GM18519 (cell line): ENCODE measurements around the gene ABHD11.

Source experiments
- ATAC-seq: cut with Tn5 transposase; IDR thresholded peaks from one replicate; pipeline ENCODE4 v1.9.1; 2021; ENCODE audit warnings: mild to moderate bottlenecking, moderate library complexity; ENCODE audit not compliant: unreplicated experiment, low FRiP score

ABHD11 gene

DNA sequence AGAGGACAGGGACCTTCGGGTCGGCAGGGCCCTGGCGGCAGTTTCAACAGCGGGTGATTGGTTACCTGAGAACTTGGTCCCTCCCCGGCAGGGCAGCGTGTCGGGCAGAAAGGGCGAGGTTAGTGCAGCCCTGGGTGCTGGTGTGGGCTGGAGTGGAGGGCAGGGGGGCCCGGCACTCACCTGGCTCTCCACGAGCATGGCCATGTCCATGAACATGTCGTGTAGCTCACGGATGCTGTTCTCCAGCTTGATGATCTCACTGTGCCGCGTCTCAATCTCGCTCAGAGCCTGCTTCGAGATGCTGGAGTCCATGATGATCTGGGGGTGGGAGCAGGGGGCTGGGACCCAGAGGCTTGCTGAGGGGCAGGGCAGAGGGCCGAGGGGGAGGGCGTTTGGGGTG lies 35.9 kb downstream of the ABHD11 start:
- ATAC-seq: no peak

DNA sequence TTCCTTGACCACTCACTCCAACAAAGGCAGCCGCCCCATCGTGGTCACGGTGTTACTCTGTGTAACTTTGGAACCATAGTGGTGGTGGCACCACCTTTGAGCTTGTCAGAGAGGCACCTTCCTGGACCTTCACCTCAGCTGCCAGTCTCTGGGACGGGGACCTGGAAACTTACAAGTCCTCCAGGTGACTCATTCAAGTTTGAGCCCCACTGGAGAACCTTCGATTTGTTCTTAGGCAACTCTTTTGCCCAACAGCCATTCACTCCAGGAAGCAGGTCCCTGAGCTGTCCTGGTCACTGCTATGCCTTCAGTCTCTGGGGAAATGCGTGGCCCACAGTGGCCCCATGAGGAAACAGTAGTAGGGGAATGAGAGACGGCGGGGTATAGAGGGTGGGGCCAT lies 36.4 kb downstream of the ABHD11 start:
- no peak for ATAC-seq

- no peak for ATAC-seq
Measured at GRCh38 chr7:73701357-73701995, 37.1 kb downstream of the ABHD11 start.

GRCh38 chr7:73700581-73701134 lies 37.9 kb downstream of the ABHD11 start:
- ATAC-seq: no peak

DNA sequence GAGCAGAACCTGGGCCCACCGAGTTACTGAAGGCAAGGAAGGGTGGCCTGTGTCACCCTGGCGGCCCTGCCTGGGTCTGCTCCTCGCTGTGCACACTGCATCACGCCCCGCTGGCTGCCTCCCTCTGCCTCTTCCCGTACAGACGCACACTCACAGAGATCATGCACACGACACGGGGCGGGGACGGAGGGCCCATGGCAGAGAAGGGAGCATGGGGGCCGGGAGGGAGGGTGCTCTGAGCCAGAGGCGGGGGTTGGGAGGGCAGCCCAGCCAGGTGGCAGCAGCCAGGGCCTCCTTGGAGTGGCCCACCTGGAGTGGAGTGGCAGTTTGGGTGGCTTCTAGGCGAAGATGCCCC lies 38.6 kb downstream of the ABHD11 start:
- no peak for ATAC-seq

DNA sequence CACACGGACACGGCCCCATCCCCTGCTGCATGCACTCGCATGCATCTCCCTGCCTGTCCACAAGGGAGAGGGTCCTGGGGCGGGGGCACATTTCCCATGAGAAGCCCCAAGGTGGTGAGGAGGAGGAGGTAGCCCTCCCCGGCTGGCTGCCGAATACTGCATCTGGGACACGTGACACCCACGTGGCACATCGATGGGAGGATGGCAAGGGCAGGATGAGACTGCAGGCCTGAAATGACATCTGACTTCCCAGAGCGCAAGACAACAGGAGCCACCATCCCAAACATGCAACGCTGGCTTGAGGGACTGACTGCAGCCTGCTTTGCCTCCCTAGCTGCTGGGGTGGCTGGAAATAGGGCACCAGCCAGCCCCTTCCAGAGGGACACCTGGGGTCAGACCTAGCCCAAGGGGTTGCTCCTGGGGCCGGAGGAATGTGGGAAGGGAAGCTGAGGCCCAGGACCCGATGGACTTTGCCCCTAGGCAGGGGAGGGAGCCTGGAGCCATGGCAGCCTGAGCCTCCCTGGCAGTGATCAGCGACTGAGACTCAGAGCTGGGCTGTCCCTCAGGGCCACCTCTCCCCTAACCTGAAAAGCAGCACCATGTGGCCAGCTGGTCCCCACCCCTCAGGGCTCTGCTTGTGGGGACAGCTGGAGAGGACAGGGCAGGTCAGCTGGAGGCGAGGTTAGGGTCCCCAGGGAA lies 39.1 kb downstream of the ABHD11 start:
- no peak for ATAC-seq

DNA sequence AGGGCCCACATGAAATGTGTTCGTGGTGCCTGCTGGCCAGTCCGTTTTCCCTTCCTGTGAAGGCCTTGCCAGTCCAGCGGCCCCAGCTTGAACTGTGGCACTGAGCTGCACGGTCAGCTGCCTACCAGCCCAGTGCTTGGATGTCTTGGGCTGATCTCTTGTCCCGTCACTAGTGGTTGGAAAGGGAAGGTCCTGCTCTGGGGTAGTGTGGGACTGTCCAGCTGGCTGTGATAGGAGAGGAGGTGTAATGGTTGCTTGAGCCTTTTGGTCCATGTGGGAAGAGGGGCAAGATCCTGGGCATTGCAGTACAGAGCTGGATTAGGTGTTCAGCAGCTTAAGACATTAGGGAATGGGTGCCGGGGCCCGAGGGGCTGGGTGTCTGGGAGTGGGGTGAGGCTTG lies 40.2 kb downstream of the ABHD11 start:
- ATAC-seq: no peak

DNA sequence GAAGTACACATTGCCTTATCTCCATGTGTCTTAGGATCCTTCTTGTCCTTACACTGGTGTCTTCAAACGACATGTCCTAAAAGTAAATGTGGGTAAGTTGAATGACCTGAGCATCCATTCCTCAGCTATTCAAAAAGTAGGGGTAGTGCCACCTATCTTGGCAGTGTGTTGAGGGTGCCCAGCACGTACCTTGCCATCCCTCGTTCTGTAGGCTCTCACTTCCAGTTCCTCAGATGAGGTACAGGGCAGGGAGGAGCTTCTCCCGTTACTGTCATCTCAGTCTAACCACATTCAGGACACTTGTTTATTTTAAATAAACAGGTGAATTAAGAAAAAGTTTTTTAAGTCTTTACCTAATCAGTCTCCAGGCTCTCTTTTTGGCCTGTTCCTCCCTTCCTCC lies 42.2 kb downstream of the ABHD11 start:
- ATAC-seq: no peak

GRCh38 chr7:73690646-73691045 lies 48.0 kb downstream of the ABHD11 start:
- no peak for ATAC-seq

- ATAC-seq: no peak
Measured at GRCh38 chr7:73688288-73688687, 50.3 kb downstream of the ABHD11 start.
